HEK293 (cell line): ENCODE data around the gene MSRB2.

Experiments
- CTCF ChIP-seq: fragments of 450-650 bp; formaldehyde crosslinking; IDR thresholded peaks from 2 replicates; pipeline ENCODE4 v1.5.1; 2016; ENCODE audit warnings: missing biosample characterization, missing genetic modification characterization
- HOXA7 ChIP-seq: sonication (generic); formaldehyde crosslinking; IDR thresholded peaks from 2 replicates; pipeline ENCODE4 v1.8.1; 2022; ENCODE audit warnings: missing genetic modification reagents, borderline replicate concordance
- KLF16 ChIP-seq: fragments of 450-650 bp; formaldehyde crosslinking; IDR thresholded peaks from 2 replicates; pipeline ENCODE4 v1.5.1; 2017; ENCODE audit warnings: missing biosample characterization, missing genetic modification characterization
- REST ChIP-seq: fragments of 450-650 bp; formaldehyde crosslinking; IDR thresholded peaks from 2 replicates; pipeline ENCODE4 v1.5.1; 2016; ENCODE audit warnings: missing biosample characterization, missing genetic modification characterization
- ZBTB11 ChIP-seq: fragments of 450-650 bp; formaldehyde crosslinking; conservative IDR thresholded peaks from 2 replicates; pipeline ENCODE4 v1.5.1; 2016; ENCODE audit warnings: low read depth, missing biosample characterization, missing genetic modification characterization
- ZNF18 ChIP-seq: fragments of 450-650 bp; formaldehyde crosslinking; IDR thresholded peaks from 2 replicates; pipeline ENCODE4 v1.5.1; 2016; ENCODE audit warnings: missing biosample characterization, missing genetic modification characterization
- ZNF221 ChIP-seq: fragments of 450-650 bp; formaldehyde crosslinking; IDR thresholded peaks from 2 replicates; pipeline ENCODE4 v1.5.1; 2017; ENCODE audit warnings: missing biosample characterization, missing genetic modification characterization, borderline replicate concordance
- ZNF324 ChIP-seq: fragments of 450-650 bp; formaldehyde crosslinking; IDR thresholded peaks from 2 replicates; pipeline ENCODE4 v1.5.1; 2016; ENCODE audit warnings: missing biosample characterization, missing genetic modification characterization
- ZNF354C ChIP-seq: fragments of 450-650 bp; formaldehyde crosslinking; IDR thresholded peaks from 2 replicates; pipeline ENCODE4 v1.5.1; 2016; ENCODE audit warnings: missing biosample characterization, missing genetic modification characterization, low read depth, borderline replicate concordance
- ZNF747 ChIP-seq: fragments of 450-650 bp; formaldehyde crosslinking; IDR thresholded peaks from 2 replicates; pipeline ENCODE4 v1.5.1; 2016; ENCODE audit warnings: missing biosample characterization, missing genetic modification characterization

GRCh38 chr10:23150091-23150490, 54.7 kb downstream of the MSRB2 start:
- TF ChIP-seq CTCF (no peak), ZNF221 (tag by site-specific recombination) (no peak), ZBTB11 (no peak), KLF16 (tag by site-specific recombination) (no peak), HOXA7 (CRISPR knock-in tag) (no peak), ZNF747 (tag by site-specific recombination) (no peak), ZNF354C (no peak), REST (tag by site-specific recombination) (no peak), ZNF18 (no peak), ZNF324 (tag by site-specific recombination) (no peak)
